Activated CD8-positive, alpha-beta memory T cell treated with anti-CD3 and anti-CD28 coated beads for 48 hours (primary cell): ENCODE results near the gene ZSWIM8.
A peak's percentile ranks its signal among the peaks of the same experiment; 100 is the strongest.
"Not testable (repeated sequence)": the region's sequence is repeated elsewhere in the genome, so short reads cannot be mapped to it uniquely, and the experiment has no call there.

Source experiments
- DNase-seq, 3 experiments: peaks; one replicate each; pipeline ENCODE4 v3.0.0-alpha.2; 2020; ENCODE audit warnings: low read depth in 2 of 3, low spot score in 2 of 3

Gene ZSWIM8

GRCh38 chr10:73772281-73773151 is 12.9 kb upstream of the ZSWIM8 start:
- peak; percentile 59 to 74 (median 72) for DNase-seq

- DNase-seq = no peak
Observed at GRCh38 chr10:73773152-73773879, 12.1 kb upstream of the ZSWIM8 start.

- no peak for DNase-seq
Observed at GRCh38 chr10:73774637-73775036, 10.8 kb upstream of the ZSWIM8 start.

GRCh38 chr10:73779018-73779417 is 6.4 kb upstream of the ZSWIM8 start:
- no peak for DNase-seq

GRCh38 chr10:73779539-73780197 is 5.7 kb upstream of the ZSWIM8 start:
- DNase-seq = no peak

- no peak for DNase-seq
Observed at GRCh38 chr10:73780301-73780700, 5.1 kb upstream of the ZSWIM8 start.

- no peak for DNase-seq
Observed at GRCh38 chr10:73780966-73781365, 4.4 kb upstream of the ZSWIM8 start.

- no peak for DNase-seq
Observed at GRCh38 chr10:73781548-73781878, 3.9 kb upstream of the ZSWIM8 start.

GRCh38 chr10:73781879-73782748 is 3.3 kb upstream of the ZSWIM8 start, which contains the start of gene CHCHD1:
Gene CHCHD1 (plus strand): TSS chr10:73782048. CDS start chr10:73782076, 28 bp downstream.
- peak; percentile 73 to 85 (median 80) for DNase-seq

- DNase-seq = no peak
Observed at GRCh38 chr10:73782749-73783085, 2.7 kb upstream of the ZSWIM8 start.

- DNase-seq = no peak
Observed at GRCh38 chr10:73785721-73786511, 510 bp downstream of the ZSWIM8 start.

- no peak for DNase-seq
Observed at GRCh38 chr10:73786512-73786885, 1.1 kb downstream of the ZSWIM8 start.

GRCh38 chr10:73787031-73787800 is 1.8 kb downstream of the ZSWIM8 start:
- DNase-seq = not testable (repeated sequence)

- no peak for DNase-seq
Observed at GRCh38 chr10:73788864-73789658, 3.7 kb downstream of the ZSWIM8 start.

- no peak for DNase-seq
Observed at GRCh38 chr10:73789659-73790055, 4.3 kb downstream of the ZSWIM8 start.

- DNase-seq = no peak
Observed at GRCh38 chr10:73790886-73791625, 5.7 kb downstream of the ZSWIM8 start.

GRCh38 chr10:73791871-73792400 is 6.5 kb downstream of the ZSWIM8 start:
- no peak for DNase-seq

GRCh38 chr10:73793456-73793855 is 8.1 kb downstream of the ZSWIM8 start:
- DNase-seq = no peak
